Activated CD4-positive, alpha-beta T cell treated with anti-CD3 and anti-CD28 coated beads, Interleukin-2, amount 10 ng/mL, durations not matched to agents 7 days and 5 days (primary cell): ENCODE measurements around the gene DPP9. TPM values are rescaled to one million over a fixed set of nuclear protein-coding genes. Genes with fewer than 3 reads are reported as not detected.
"Not testable (repeated sequence)": the region's sequence is repeated elsewhere in the genome, so short reads cannot be mapped to it uniquely, and the experiment has no call there.

Experiments used
- CTCF ChIA-PET: fragments of 350-600 bp; sonication (Branson Sonifier 250); formaldehyde crosslinking; loops from one replicate; lab custom pipeline; 2021; ENCODE audit warnings: antibody characterized with exemption; lab: Charles Lee
- POLR2A ChIA-PET: fragments of 350-600 bp; sonication (Branson Sonifier 250); formaldehyde crosslinking; loops from one replicate; lab custom pipeline; 2021; ENCODE audit warnings: antibody characterized with exemption; lab: Charles Lee
- DNase-seq: peaks from one replicate; pipeline ENCODE4 v3.0.0-alpha.2; 2020
- H3K27ac Mint-ChIP-seq: one replicate; pipeline ENCODE4 v1.8.0; 2021; ENCODE audit warnings: mild to moderate bottlenecking, moderate library complexity, mixed read lengths
- H3K27me3 Mint-ChIP-seq: one replicate; pipeline ENCODE4 v1.8.0; 2021; ENCODE audit warnings: mixed read lengths
- H3K36me3 Mint-ChIP-seq: one replicate; pipeline ENCODE4 v1.8.0; 2021; ENCODE audit warnings: low read depth, mixed read lengths
- H3K4me1 Mint-ChIP-seq: one replicate; pipeline ENCODE4 v1.8.0; 2021; ENCODE audit warnings: mixed read lengths
- H3K4me3 Mint-ChIP-seq: one replicate; pipeline ENCODE4 v1.8.0; 2021; ENCODE audit warnings: mild to moderate bottlenecking, moderate library complexity, mixed read lengths
- H3K9me3 Mint-ChIP-seq: one replicate; pipeline ENCODE4 v1.8.0; 2021; ENCODE audit warnings: mixed read lengths
- total RNA-seq, 2 experiments: library from RNA; stranded (reverse); gene quantifications; one replicate each; pipeline ENCODE4 v1.2.3, GENCODE V29; 2021

The DPP9 gene
- total RNA-seq, 2 experiments from 2014 or later = 70.5 to 79.3 TPM

DNA sequence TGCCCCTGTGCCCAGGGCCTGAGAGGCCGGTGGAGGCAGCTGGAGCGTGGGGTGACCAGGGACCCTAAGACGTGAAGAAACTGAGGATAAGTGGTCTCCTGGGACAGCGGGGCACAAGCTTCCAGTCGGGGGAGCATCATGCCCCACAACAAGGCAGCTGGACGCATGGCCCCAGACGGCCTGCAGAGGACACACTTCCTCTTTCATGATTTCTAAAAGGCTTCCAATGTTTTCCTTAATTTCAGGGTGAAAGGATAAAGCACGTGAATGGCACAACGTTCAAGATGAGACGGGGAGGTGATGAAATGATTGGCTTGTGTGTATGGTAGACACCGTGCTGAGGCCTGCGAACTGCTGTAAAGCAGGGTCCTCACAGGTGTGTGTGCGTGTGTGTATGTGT, 33.3 kb downstream of the DPP9 start:
- Mint-ChIP-seq H3K27ac (no peak overlapping the region), H3K9me3 (no peaks in the 10 kb centered on the region), H3K36me3 (peaks cover 26% of the 10 kb centered on the region), H3K4me3 (no peak overlapping the region), H3K27me3 (no peaks in the 10 kb centered on the region), H3K4me1 (peaks cover 3% of the 10 kb centered on the region)
- no peak for DNase-seq
- ChIA-PET POLR2A (no interaction called here), CTCF (interaction anchor here (1.6 kb wide), 1 partner anchor 10 kb away, joined by 7 read pairs; no protein-coding TSS in a partner anchor)

- ChIA-PET CTCF (interaction anchor here (0.6 to 1.6 kb wide), 4 partner anchors 9 to 832 kb away, joined by 3 to 7 read pairs (median 3); no protein-coding TSS in a partner anchor), POLR2A (no interaction called here)
- no peak overlapping the region for H3K27ac Mint-ChIP-seq
- no peaks in the 10 kb centered on the region for H3K9me3 Mint-ChIP-seq
- no peaks in the 10 kb centered on the region for H3K27me3 Mint-ChIP-seq
- H3K4me3 Mint-ChIP-seq = no peak overlapping the region
- no peak for DNase-seq
- peaks cover 23% of the 10 kb centered on the region for H3K36me3 Mint-ChIP-seq
- peaks cover 3% of the 10 kb centered on the region for H3K4me1 Mint-ChIP-seq
These were observed 34.2 kb downstream of the DPP9 start for GRCh38 chr19:4689403-4689802.

- peaks cover 3% of the 10 kb centered on the region for H3K4me1 Mint-ChIP-seq
These were observed 35.1 kb downstream of the DPP9 start for GRCh38 chr19:4688587-4688986.

GRCh38 chr19:4687396-4687795, 36.2 kb downstream of the DPP9 start:
- Mint-ChIP-seq H3K9me3 (no peaks in the 10 kb centered on the region), H3K27ac (no peak overlapping the region), H3K4me3 (no peak overlapping the region), H3K36me3 (peaks cover 19% of the 10 kb centered on the region), H3K27me3 (no peaks in the 10 kb centered on the region), H3K4me1 (peaks cover 1% of the 10 kb centered on the region)
- DNase-seq = no peak
- CTCF ChIA-PET = no interaction called here
- POLR2A ChIA-PET = no interaction called here

More at GRCh38 chr19:4688587-4688986, 35.1 kb downstream of the DPP9 start:
- DNase-seq = no peak
- Mint-ChIP-seq H3K4me3 (no peak overlapping the region), H3K9me3 (no peaks in the 10 kb centered on the region), H3K27me3 (no peaks in the 10 kb centered on the region), H3K36me3 (peaks cover 24% of the 10 kb centered on the region), H3K27ac (no peak overlapping the region)
- CTCF ChIA-PET = interaction anchor here (0.6 to 1.3 kb wide), 3 partner anchors 12 to 831 kb away, joined by 3 read pairs; no protein-coding TSS in a partner anchor
- POLR2A ChIA-PET = no interaction called here

GRCh38 chr19:4686700-4687099, 36.9 kb downstream of the DPP9 start:
- H3K36me3 Mint-ChIP-seq = peaks cover 18% of the 10 kb centered on the region
- no peak overlapping the region for H3K27ac Mint-ChIP-seq
- ChIA-PET POLR2A (no interaction called here), CTCF (no interaction called here)
- H3K27me3 Mint-ChIP-seq = no peaks in the 10 kb centered on the region
- DNase-seq = no peak
- no peaks in the 10 kb centered on the region for H3K9me3 Mint-ChIP-seq
- H3K4me1 Mint-ChIP-seq = no peaks in the 10 kb centered on the region
- H3K4me3 Mint-ChIP-seq = no peak overlapping the region

DNA sequence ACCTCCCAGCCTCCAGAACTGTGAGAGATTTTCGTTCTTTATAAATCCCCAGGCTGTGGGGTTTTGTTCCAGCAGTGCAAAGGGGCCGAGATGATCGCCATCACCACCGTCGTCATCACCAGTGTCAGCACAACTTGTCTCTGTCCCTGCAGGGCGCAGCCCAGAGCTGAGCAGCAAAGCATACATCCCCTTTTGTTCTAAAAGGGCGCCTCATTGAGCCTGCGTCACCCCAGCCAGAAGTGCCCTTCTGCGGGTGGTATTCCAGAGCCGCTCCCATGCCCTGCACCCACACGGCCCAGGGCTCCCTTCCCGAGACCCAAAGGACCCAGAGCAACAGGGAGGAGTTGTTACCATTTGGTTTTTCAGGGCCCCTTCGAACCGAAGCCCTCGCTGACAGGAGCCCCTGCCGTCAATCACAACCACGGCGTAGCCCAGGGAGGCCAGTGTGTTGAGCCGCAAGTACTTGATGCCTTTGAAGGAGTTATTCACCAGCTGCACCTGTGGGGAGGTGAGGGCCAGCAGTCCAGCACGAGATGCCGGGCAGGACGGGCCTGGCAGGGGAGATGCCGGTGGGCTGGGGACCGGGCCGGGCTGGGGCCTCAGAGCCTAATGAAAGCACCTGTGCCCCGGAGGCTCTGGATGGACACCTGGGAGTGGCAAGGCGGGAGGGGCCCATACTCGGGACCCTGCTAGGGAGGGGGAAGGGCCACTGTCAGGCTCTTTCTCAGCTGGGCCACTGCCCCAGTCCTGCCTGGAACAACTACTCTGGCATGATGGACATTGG, 39.1 kb downstream of the DPP9 start:
- no peak for DNase-seq
- Mint-ChIP-seq H3K36me3 (peaks cover 15% of the 10 kb centered on the region), H3K4me3 (no peak overlapping the region), H3K9me3 (no peaks in the 10 kb centered on the region), H3K27me3 (no peaks in the 10 kb centered on the region), H3K4me1 (no peaks in the 10 kb centered on the region), H3K27ac (peak overlapping the region; percentile 13)
- ChIA-PET POLR2A (no interaction called here), CTCF (no interaction called here)

GRCh38 chr19:4682417-4683200, 41.0 kb downstream of the DPP9 start:
- no peak overlapping the region for H3K4me3 Mint-ChIP-seq

DNA sequence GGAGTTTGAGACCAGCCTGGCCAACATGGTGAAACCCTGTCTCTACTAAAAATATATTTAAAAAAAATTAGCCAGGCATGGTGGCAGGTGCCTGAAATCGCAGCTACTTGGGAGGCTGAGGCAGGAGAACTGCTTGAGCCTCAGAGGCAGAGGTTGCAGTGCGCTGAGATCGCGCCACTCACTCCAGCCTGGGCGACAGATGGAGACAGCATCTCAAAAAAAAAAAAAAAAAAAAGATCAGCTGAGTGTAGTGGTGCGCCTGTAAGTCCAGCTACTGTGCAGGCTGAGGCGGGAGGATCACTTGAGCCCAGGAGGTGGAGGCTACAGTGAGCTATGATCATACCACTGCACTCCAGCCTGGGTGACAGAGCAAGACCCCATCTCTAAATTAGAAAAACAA, 43.6 kb downstream of the DPP9 start:
- H3K27ac Mint-ChIP-seq, H3K4me1 Mint-ChIP-seq, DNase-seq, H3K9me3 Mint-ChIP-seq, POLR2A ChIA-PET, H3K27me3 Mint-ChIP-seq, H3K4me3 Mint-ChIP-seq: not testable (repeated sequence)
- CTCF ChIA-PET = interaction anchor here (0.6 to 1.7 kb wide), 3 partner anchors 10 to 689 kb away, joined by 3 to 7 read pairs (median 4); no protein-coding TSS in a partner anchor
- peaks cover 23% of the 10 kb centered on the region for H3K36me3 Mint-ChIP-seq

More at GRCh38 chr19:4682417-4683200, 41.0 kb downstream of the DPP9 start:
- Mint-ChIP-seq H3K9me3 (no peaks in the 10 kb centered on the region), H3K4me1 (no peaks in the 10 kb centered on the region), H3K36me3 (peaks cover 20% of the 10 kb centered on the region), H3K27me3 (no peaks in the 10 kb centered on the region), H3K27ac (no peak overlapping the region)
- ChIA-PET POLR2A (no interaction called here), CTCF (no interaction called here)
- DNase-seq = no peak

DNA sequence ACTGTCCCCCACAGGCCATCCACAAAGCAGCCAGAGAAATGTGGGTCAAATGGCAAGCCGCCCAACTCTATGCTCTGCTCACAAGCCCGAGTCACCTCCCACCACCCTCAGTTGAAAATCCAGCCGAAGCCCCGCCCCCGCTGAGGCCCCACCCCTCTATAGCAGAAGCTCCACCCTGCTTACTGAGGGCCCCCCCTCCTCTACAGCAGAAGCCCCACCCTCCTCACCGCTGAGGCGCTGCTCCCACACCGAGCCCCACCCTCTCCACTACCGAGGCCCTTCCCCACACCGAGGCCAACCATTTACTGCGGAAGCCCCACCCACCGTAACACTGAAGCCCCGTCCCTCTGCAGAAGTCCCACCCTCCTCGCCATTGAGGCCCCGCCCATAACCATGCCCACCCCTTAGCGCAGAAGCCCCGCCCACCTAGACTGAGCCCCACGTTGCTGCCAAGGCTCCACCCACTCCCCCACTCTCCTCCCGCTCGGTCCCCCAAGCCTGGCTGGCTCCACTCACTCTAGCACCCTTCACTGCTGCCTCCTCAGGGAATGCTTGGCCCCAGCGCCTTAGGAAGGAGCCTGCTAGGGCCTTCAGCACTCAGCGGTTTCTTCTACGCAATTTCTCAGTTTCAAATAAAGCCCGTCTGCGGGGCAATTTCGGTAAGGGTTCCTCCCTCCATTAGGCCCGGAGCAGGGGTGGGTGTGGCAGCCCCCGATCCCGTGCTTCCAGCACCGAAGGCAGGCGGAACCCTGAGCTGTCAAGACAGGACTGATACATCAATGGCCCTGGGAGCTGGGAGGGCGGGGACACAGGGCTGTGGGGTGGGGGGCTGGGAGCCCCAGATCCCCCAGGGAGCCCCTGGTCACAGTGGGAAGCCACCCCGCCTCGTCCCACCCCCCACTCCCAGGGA, 44.5 kb downstream of the DPP9 start:
- H3K9me3 Mint-ChIP-seq = no peaks in the 10 kb centered on the region
- no peaks in the 10 kb centered on the region for H3K27me3 Mint-ChIP-seq
- CTCF ChIA-PET = interaction anchor here (1.7 kb wide), 1 partner anchor 11 kb away, joined by 7 read pairs; no protein-coding TSS in a partner anchor
- H3K4me3 Mint-ChIP-seq = no peak overlapping the region
- POLR2A ChIA-PET = no interaction called here
- no peak for DNase-seq
- peaks cover 20% of the 10 kb centered on the region for H3K36me3 Mint-ChIP-seq
- no peaks in the 10 kb centered on the region for H3K4me1 Mint-ChIP-seq
- no peak overlapping the region for H3K27ac Mint-ChIP-seq

- CTCF ChIA-PET = interaction anchor here (0.9 kb wide), 1 partner anchor 12 kb away, joined by 3 read pairs; no protein-coding TSS in a partner anchor
- Mint-ChIP-seq H3K36me3 (peaks cover 11% of the 10 kb centered on the region), H3K4me1 (no peaks in the 10 kb centered on the region), H3K27me3 (no peaks in the 10 kb centered on the region), H3K9me3 (no peaks in the 10 kb centered on the region), H3K4me3 (no peak overlapping the region), H3K27ac (no peak overlapping the region)
- POLR2A ChIA-PET = no interaction called here
- DNase-seq = peak; percentile 24
These were observed 46.5 kb downstream of the DPP9 start for GRCh38 chr19:4676955-4677731.

- no peak overlapping the region for H3K27ac Mint-ChIP-seq
- H3K4me1 Mint-ChIP-seq = peaks cover 1% of the 10 kb centered on the region
- no peak for DNase-seq
- H3K4me3 Mint-ChIP-seq = no peak overlapping the region
- H3K36me3 Mint-ChIP-seq = peaks cover 8% of the 10 kb centered on the region
- no peaks in the 10 kb centered on the region for H3K27me3 Mint-ChIP-seq
- ChIA-PET POLR2A (no interaction called here), CTCF (interaction anchor here (1.6 kb wide), 1 partner anchor 116 kb away, joined by 3 read pairs; the partner anchor contains the start of gene FEM1A)
- H3K9me3 Mint-ChIP-seq = no peaks in the 10 kb centered on the region
These were observed 48.3 kb downstream of the DPP9 start for GRCh38 chr19:4675346-4675745.
